Activated naive CD8-positive, alpha-beta T cell treated with anti-CD3 and anti-CD28 coated beads, Interleukin-2, amount 50 U/mL, for 24 hours (primary cell): ENCODE results near the gene STPG1.

Source experiments
- ATAC-seq: fragments of 150-1000 bp; cut with Tn5 transposase; one replicate; pipeline ENCODE4 v1.10.0; 2021
- DNase-seq: peaks from one replicate; pipeline ENCODE4 v3.0.0; 2021
- H3K27ac Mint-ChIP-seq: one replicate; pipeline ENCODE4 v1.8.0; 2021; ENCODE audit warnings: mild to moderate bottlenecking, mixed read lengths
- H3K27me3 Mint-ChIP-seq: one replicate; pipeline ENCODE4 v1.8.0; 2021; ENCODE audit warnings: mixed read lengths
- H3K36me3 Mint-ChIP-seq: one replicate; pipeline ENCODE4 v1.8.0; 2021; ENCODE audit warnings: low read depth, mixed read lengths
- H3K4me1 Mint-ChIP-seq: one replicate; pipeline ENCODE4 v1.8.0; 2021; ENCODE audit warnings: mixed read lengths
- H3K4me3 Mint-ChIP-seq: one replicate; pipeline ENCODE4 v1.8.0; 2021; ENCODE audit warnings: mild to moderate bottlenecking, moderate library complexity, mixed read lengths
- H3K9me3 Mint-ChIP-seq: one replicate; pipeline ENCODE4 v1.8.0; 2021; ENCODE audit warnings: mixed read lengths

The STPG1 gene

GRCh38 chr1:24319962-24320361, 93.6 kb downstream of the STPG1 start:
- Mint-ChIP-seq H3K4me1 (peaks cover 39% of the 10 kb centered on the region), H3K9me3 (no peaks in the 10 kb centered on the region), H3K27ac (no peak overlapping the region), H3K36me3 (no peaks in the 10 kb centered on the region), H3K4me3 (no peak overlapping the region), H3K27me3 (peaks cover 91% of the 10 kb centered on the region)
- ATAC-seq: no peak
- no peak for DNase-seq

GRCh38 chr1:24319312-24319863, 94.2 kb downstream of the STPG1 start, which contains the start of gene GRHL3:
TSS of gene GRHL3 (plus strand) at chr1:24319357. CDS start at chr1:24319552, 195 bp downstream.
- no peaks in the 10 kb centered on the region for H3K36me3 Mint-ChIP-seq
- no peak for DNase-seq
- H3K4me1 Mint-ChIP-seq: peaks cover 39% of the 10 kb centered on the region
- H3K27me3 Mint-ChIP-seq: peaks cover 86% of the 10 kb centered on the region
- no peak for ATAC-seq
- peak within 1 kb of the TSS; percentile 7 for H3K4me3 Mint-ChIP-seq
- no peaks in the 10 kb centered on the region for H3K9me3 Mint-ChIP-seq
- no peak within 1 kb of the TSS for H3K27ac Mint-ChIP-seq

- Mint-ChIP-seq H3K27me3 (peaks cover 81% of the 10 kb centered on the region), H3K4me3 (no peak overlapping the region), H3K36me3 (no peaks in the 10 kb centered on the region), H3K9me3 (no peaks in the 10 kb centered on the region), H3K27ac (no peak overlapping the region), H3K4me1 (peaks cover 39% of the 10 kb centered on the region)
- ATAC-seq (no peak), DNase-seq (no peak)
These were observed 94.8 kb downstream of the STPG1 start for GRCh38 chr1:24318615-24319311.

GRCh38 chr1:24317956-24318614, 95.5 kb downstream of the STPG1 start:
- no peaks in the 10 kb centered on the region for H3K9me3 Mint-ChIP-seq
- no peak overlapping the region for H3K27ac Mint-ChIP-seq
- ATAC-seq (no peak), DNase-seq (no peak)
- peaks cover 74% of the 10 kb centered on the region for H3K27me3 Mint-ChIP-seq
- peaks cover 39% of the 10 kb centered on the region for H3K4me1 Mint-ChIP-seq
- H3K36me3 Mint-ChIP-seq: no peaks in the 10 kb centered on the region
- H3K4me3 Mint-ChIP-seq: no peak overlapping the region

- Mint-ChIP-seq H3K4me1 (peaks cover 30% of the 10 kb centered on the region), H3K36me3 (no peaks in the 10 kb centered on the region), H3K27me3 (peaks cover 66% of the 10 kb centered on the region), H3K4me3 (no peak overlapping the region), H3K9me3 (no peaks in the 10 kb centered on the region), H3K27ac (no peak overlapping the region)
- DNase-seq (no peak), ATAC-seq (no peak)
These were observed 96.5 kb downstream of the STPG1 start for GRCh38 chr1:24317081-24317480.

- H3K27me3 Mint-ChIP-seq: peaks cover 66% of the 10 kb centered on the region
- DNase-seq (no peak), ATAC-seq (no peak)
- H3K9me3 Mint-ChIP-seq: no peaks in the 10 kb centered on the region
- H3K36me3 Mint-ChIP-seq: no peaks in the 10 kb centered on the region
- no peak overlapping the region for H3K4me3 Mint-ChIP-seq
- H3K27ac Mint-ChIP-seq: no peak overlapping the region
- peaks cover 30% of the 10 kb centered on the region for H3K4me1 Mint-ChIP-seq
These were observed 96.9 kb downstream of the STPG1 start for GRCh38 chr1:24316645-24317044.

- ATAC-seq (no peak), DNase-seq (no peak)
- no peak overlapping the region for H3K27ac Mint-ChIP-seq
- H3K36me3 Mint-ChIP-seq: no peaks in the 10 kb centered on the region
- H3K9me3 Mint-ChIP-seq: no peaks in the 10 kb centered on the region
- peaks cover 18% of the 10 kb centered on the region for H3K4me1 Mint-ChIP-seq
- no peak overlapping the region for H3K4me3 Mint-ChIP-seq
- peaks cover 54% of the 10 kb centered on the region for H3K27me3 Mint-ChIP-seq
These were observed 98.2 kb downstream of the STPG1 start for GRCh38 chr1:24315391-24315790.

- Mint-ChIP-seq H3K27me3 (peaks cover 36% of the 10 kb centered on the region), H3K4me1 (no peaks in the 10 kb centered on the region), H3K9me3 (no peaks in the 10 kb centered on the region), H3K27ac (no peak overlapping the region), H3K4me3 (no peak overlapping the region), H3K36me3 (no peaks in the 10 kb centered on the region)
- DNase-seq: no peak
- ATAC-seq: no peak
These were observed 101.8 kb downstream of the STPG1 start for GRCh38 chr1:24311741-24312140.

GRCh38 chr1:24311234-24311633, 102.3 kb downstream of the STPG1 start:
- no peak for DNase-seq
- Mint-ChIP-seq H3K4me3 (no peak overlapping the region), H3K4me1 (no peaks in the 10 kb centered on the region), H3K9me3 (no peaks in the 10 kb centered on the region), H3K36me3 (no peaks in the 10 kb centered on the region), H3K27ac (no peak overlapping the region), H3K27me3 (peaks cover 34% of the 10 kb centered on the region)
- no peak for ATAC-seq

GRCh38 chr1:24309762-24310485, 103.7 kb downstream of the STPG1 start:
- Mint-ChIP-seq H3K4me1 (no peaks in the 10 kb centered on the region), H3K27ac (no peak overlapping the region), H3K9me3 (no peaks in the 10 kb centered on the region), H3K36me3 (no peaks in the 10 kb centered on the region), H3K4me3 (no peak overlapping the region), H3K27me3 (peaks cover 25% of the 10 kb centered on the region)
- DNase-seq: no peak
- peak; percentile 84 for ATAC-seq

GRCh38 chr1:24308365-24309015, 105.1 kb downstream of the STPG1 start:
- Mint-ChIP-seq H3K36me3 (no peaks in the 10 kb centered on the region), H3K4me1 (no peaks in the 10 kb centered on the region), H3K9me3 (no peaks in the 10 kb centered on the region), H3K27me3 (peaks cover 32% of the 10 kb centered on the region), H3K4me3 (no peak overlapping the region), H3K27ac (no peak overlapping the region)
- ATAC-seq (no peak), DNase-seq (no peak)
